Loucy (cell line): ENCODE data around the gene SMG6.

Source experiments
- EZH2phosphoT487 ChIP-seq: fragments of 200-600 bp; IDR thresholded peaks from 2 replicates; pipeline ENCODE4 v1.6.1; 2018; ENCODE audit warnings: antibody characterized with exemption, mild to moderate bottlenecking, moderate library complexity, borderline replicate concordance
- TF ChIP-seq, protein P1 (sequence below): fragments of 200-600 bp; sonication (generic); conservative IDR thresholded peaks from 2 replicates; pipeline ENCODE4 v1.5.1; 2014; ENCODE audit warnings: mild to moderate bottlenecking, antibody characterized with exemption, low read length

DNA sequence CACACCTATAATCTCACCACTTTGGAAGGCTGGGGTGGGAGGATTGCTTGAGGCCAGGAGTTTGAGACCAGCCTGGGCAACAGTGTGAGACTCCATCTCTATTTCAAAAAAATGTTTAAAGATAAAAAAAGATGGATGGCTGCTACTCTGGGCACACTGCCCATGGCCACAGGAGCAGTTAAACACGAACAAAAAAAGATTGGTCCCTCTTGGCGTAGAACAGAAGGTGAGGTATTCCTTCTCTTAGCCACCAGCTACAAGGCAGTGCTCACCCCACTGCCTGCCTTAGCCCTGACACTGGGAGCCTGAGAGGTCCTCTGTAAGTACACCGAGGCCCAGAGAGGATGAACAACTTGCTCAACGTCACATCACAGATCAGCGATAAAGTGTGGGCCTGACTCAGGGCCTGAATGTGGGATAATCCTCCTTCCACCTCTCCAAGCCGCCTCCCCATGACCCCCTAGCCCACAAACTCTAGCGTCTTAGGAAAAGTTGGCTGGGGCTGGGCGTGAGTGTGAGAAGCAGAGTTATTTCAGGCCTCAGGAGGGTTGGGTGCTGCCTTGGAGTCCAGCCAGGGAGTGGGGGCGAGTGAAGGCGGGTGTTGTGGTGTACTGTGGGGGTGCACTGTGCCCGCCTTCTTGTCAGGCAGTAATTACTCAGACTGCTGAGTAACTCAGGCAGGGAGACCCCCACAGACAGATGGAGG is 275.9 kb downstream of the SMG6 start:
- TF ChIP-seq, protein P1, sequence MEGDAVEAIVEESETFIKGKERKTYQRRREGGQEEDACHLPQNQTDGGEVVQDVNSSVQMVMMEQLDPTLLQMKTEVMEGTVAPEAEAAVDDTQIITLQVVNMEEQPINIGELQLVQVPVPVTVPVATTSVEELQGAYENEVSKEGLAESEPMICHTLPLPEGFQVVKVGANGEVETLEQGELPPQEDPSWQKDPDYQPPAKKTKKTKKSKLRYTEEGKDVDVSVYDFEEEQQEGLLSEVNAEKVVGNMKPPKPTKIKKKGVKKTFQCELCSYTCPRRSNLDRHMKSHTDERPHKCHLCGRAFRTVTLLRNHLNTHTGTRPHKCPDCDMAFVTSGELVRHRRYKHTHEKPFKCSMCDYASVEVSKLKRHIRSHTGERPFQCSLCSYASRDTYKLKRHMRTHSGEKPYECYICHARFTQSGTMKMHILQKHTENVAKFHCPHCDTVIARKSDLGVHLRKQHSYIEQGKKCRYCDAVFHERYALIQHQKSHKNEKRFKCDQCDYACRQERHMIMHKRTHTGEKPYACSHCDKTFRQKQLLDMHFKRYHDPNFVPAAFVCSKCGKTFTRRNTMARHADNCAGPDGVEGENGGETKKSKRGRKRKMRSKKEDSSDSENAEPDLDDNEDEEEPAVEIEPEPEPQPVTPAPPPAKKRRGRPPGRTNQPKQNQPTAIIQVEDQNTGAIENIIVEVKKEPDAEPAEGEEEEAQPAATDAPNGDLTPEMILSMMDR, result no peak
- no peak for TF ChIP-seq EZH2phosphoT487
